B cell (primary cell): Measurements from ENCODE around the gene ZBTB43. TPM values are rescaled to one million over a fixed set of nuclear protein-coding genes. Genes with fewer than 3 reads are reported as not detected.

Experiments
- ATAC-seq: fragments of 200-7000 bp; cut with Tn5 transposase; one replicate; pipeline ENCODE4 v1.10.0; 2021; ENCODE audit warnings: low read depth, mild to moderate bottlenecking, moderate number of reproducible peaks, moderate library complexity
- CTCF ChIA-PET: fragments of 350-600 bp; sonication (Branson Sonifier 250); formaldehyde crosslinking; loops from one replicate; lab custom pipeline; 2021; ENCODE audit warnings: antibody characterized with exemption, inconsistent platforms; lab: Charles Lee
- POLR2A ChIA-PET: fragments of 350-600 bp; sonication (Branson Sonifier 250); formaldehyde crosslinking; loops from one replicate; lab custom pipeline; 2021; ENCODE audit warnings: antibody characterized with exemption; lab: Charles Lee
- DNase-seq: peaks from one replicate; pipeline ENCODE4 v3.0.0; 2013
- H2AFZ ChIP-seq: 2 replicates; pipeline ENCODE4 v1.6.1; 2012; ENCODE audit warnings: mild to moderate bottlenecking, low read depth, low read length; ENCODE audit not compliant: insufficient read depth, poor library complexity, severe bottlenecking
- H3K27ac ChIP-seq, 2 donors: 1 replicate in 1 of 2; 2 replicates in 1 of 2; pipeline ENCODE4 v1.5.1; 2012 to 2013; ENCODE audit warnings: low read length in 2 of 2, mild to moderate bottlenecking in 2 of 2, moderate library complexity in 1 of 2
- H3K27me3 ChIP-seq, 4 experiments: fragments of 200-600 bp in 1 of 4; sonication (generic) in 1 of 4; replicated peaks in 1 of 4; 1 replicate in 2 of 4; 2 replicates in 2 of 4; pipeline versions ENCODE4 v1.6.1 to v1.7.0; 2013 to 2016; ENCODE audit warnings: low read length in 3 of 4, mild to moderate bottlenecking in 2 of 4, mixed read lengths in 1 of 4, moderate library complexity in 1 of 4; ENCODE audit not compliant: insufficient read depth in 4 of 4, control insufficient read depth in 3 of 4; ENCODE audit errors: control extremely low read depth in 1 of 4
- H3K36me3 ChIP-seq, 2 experiments: replicated peaks in 1 of 2; 1 replicate in 1 of 2; 2 replicates in 1 of 2; pipeline versions ENCODE4 v1.6.1 to v1.7.1; 2013; ENCODE audit warnings: low read length in 1 of 2; ENCODE audit not compliant: insufficient read depth in 2 of 2, control insufficient read depth in 1 of 2; ENCODE audit errors: control extremely low read depth in 1 of 2, extremely low read depth in 1 of 2
- H3K4me1 ChIP-seq, 2 donors: fragments of 200-600 bp in 1 of 2; sonication (generic) in 1 of 2; 1 replicate in 1 of 2; 2 replicates in 1 of 2; pipeline versions ENCODE4 v1.5.1 to v1.6.1; 2013 to 2017; ENCODE audit warnings: low read length in 2 of 2; ENCODE audit not compliant: control insufficient read depth in 2 of 2, insufficient read depth in 2 of 2
- H3K4me2 ChIP-seq: replicated peaks from 2 replicates; pipeline ENCODE3; 2012; ENCODE audit warnings: mild to moderate bottlenecking, low read depth, low read length; ENCODE audit not compliant: poor library complexity, severe bottlenecking
- H3K4me3 ChIP-seq, 5 experiments: fragments of 200-600 bp in 1 of 5; sonication (generic) in 1 of 5; 1 replicate in 3 of 5; 2 replicates in 2 of 5; pipeline versions ENCODE4 v1.5.1 to v1.7.0; 2011 to 2016; ENCODE audit warnings: low read length in 4 of 5, mild to moderate bottlenecking in 4 of 5, low read depth in 2 of 5, control low read depth in 1 of 5, moderate library complexity in 1 of 5; ENCODE audit not compliant: insufficient read depth in 1 of 5; ENCODE audit errors: control extremely low read depth in 1 of 5, extremely low read depth in 1 of 5
- H3K79me2 ChIP-seq: fragments of 200-600 bp; sonication (generic); one replicate; pipeline ENCODE4 v1.6.0; 2016; ENCODE audit warnings: low read length; ENCODE audit not compliant: control insufficient read depth, insufficient read depth
- H3K9ac ChIP-seq: fragments of 200-600 bp; sonication (generic); 2 replicates; pipeline ENCODE4 v1.6.1; 2017; ENCODE audit warnings: mild to moderate bottlenecking, low read length, moderate library complexity
- H3K9me3 ChIP-seq, 3 donors: one replicate each; pipeline versions ENCODE4 v1.6.1 to v1.7.1; 2013; ENCODE audit warnings: low read length in 2 of 3; ENCODE audit not compliant: control insufficient read depth in 2 of 3, insufficient read depth in 1 of 3; ENCODE audit errors: control extremely low read depth in 1 of 3
- H4K20me1 ChIP-seq: 2 replicates; pipeline ENCODE4 v1.6.0; 2012; ENCODE audit warnings: mild to moderate bottlenecking, low read length; ENCODE audit not compliant: insufficient read depth, control insufficient read depth, poor library complexity, severe bottlenecking
- H3K27ac Mint-ChIP-seq: one replicate; pipeline ENCODE4 v1.8.0; 2021; ENCODE audit warnings: mixed read lengths
- H3K27me3 Mint-ChIP-seq: one replicate; pipeline ENCODE4 v1.8.0; 2021; ENCODE audit warnings: mixed read lengths
- H3K4me1 Mint-ChIP-seq: one replicate; pipeline ENCODE4 v1.8.0; 2021; ENCODE audit warnings: mixed read lengths
- H3K4me3 Mint-ChIP-seq: one replicate; pipeline ENCODE4 v1.8.0; 2021; ENCODE audit warnings: mixed read lengths
- H3K9me3 Mint-ChIP-seq: one replicate; pipeline ENCODE4 v1.8.0; 2022; ENCODE audit warnings: mixed read lengths; ENCODE audit not compliant: insufficient read depth
- CTCF ChIP-seq: fragments of 200-600 bp; IDR thresholded peaks from one replicate; pipeline ENCODE4 v1.8.0; 2022; ENCODE audit warnings: antibody characterized with exemption, mild to moderate bottlenecking
- EZH2 ChIP-seq: IDR thresholded peaks from 2 replicates; pipeline ENCODE4 v1.6.1; 2012; ENCODE audit warnings: borderline replicate concordance, low read depth, mild to moderate bottlenecking, moderate library complexity, low read length; ENCODE audit not compliant: insufficient read depth, poor library complexity, severe bottlenecking
- WGBS: methylation state at CpG from one replicate; pipeline ENCODE4 v1.1.5; 2013; ENCODE audit warnings: missing lambda C conversion rate; ENCODE audit not compliant: insufficient coverage; 5-methylcytosine and 5-hydroxymethylcytosine counted together
- intact Hi-C: fragments of 100-400 bp; cut with micrococcal nuclease; formaldehyde crosslinking; loops from one replicate; pipeline ENCODE4 v1.10.0; 2022
- polyA plus RNA-seq: library from polyadenylated mRNA; depleted of rRNA; stranded (reverse); fragments of >200 nt; gene quantifications from 2 replicates; pipeline ENCODE4 v1.2.3, GENCODE V29; 2012
- total RNA-seq, 2 donors: library from RNA; stranded (reverse); fragments of 120-200 nt in 1 of 2; gene quantifications; 1 replicate in 1 of 2; 2 replicates in 1 of 2; pipeline versions ENCODE4 v1.2.3 to v1.2.4, GENCODE V29; 2013 to 2022

Gene ZBTB43
- total and polyA plus RNA-seq, 2 donors (not counting 1 experiment from before 2014, with no cell fraction given) = 7.0 to 20.2 TPM

- Mint-ChIP-seq H3K4me1 (no peaks in the 10 kb centered on the region), H3K9me3 (no peaks in the 10 kb centered on the region), H3K4me3 (no peak overlapping the region), H3K27me3 (peaks cover 6% of the 10 kb centered on the region), H3K27ac (no peak overlapping the region)
- no peaks in the 10 kb centered on the region for H3K4me1 ChIP-seq
- WGBS = 84% methylated on average over 5 of the region's 8 CpGs
- CTCF ChIA-PET = no interaction called here
- intact Hi-C loops = no loop called here
- no peak overlapping the region for H3K4me3 ChIP-seq
- no peak overlapping the region for H3K4me2 ChIP-seq
- no peaks in the 10 kb centered on the region for H3K36me3 ChIP-seq
- no peak overlapping the region for H2AFZ ChIP-seq
- H3K27me3 ChIP-seq = no peaks in the 10 kb centered on the region
- no peaks in the 10 kb centered on the region for H4K20me1 ChIP-seq
- DNase-seq = no peak
- POLR2A ChIA-PET = no interaction called here
- no peak overlapping the region for H3K9ac ChIP-seq
- no peak overlapping the region for H3K27ac ChIP-seq
- ATAC-seq = no peak
- H3K79me2 ChIP-seq = no peaks in the 10 kb centered on the region
- no peaks in the 10 kb centered on the region for H3K9me3 ChIP-seq
- TF ChIP-seq EZH2 (no peak), CTCF (no peak)
Measured at GRCh38 chr9:126761274-126761673, 43.6 kb upstream of the ZBTB43 start.

- intact Hi-C loops = no loop called here
- no peak overlapping the region for H3K4me3 ChIP-seq
- WGBS = 94% methylated on average over 5 of the region's 7 CpGs
- H3K27me3 Mint-ChIP-seq = peaks cover 6% of the 10 kb centered on the region
- H3K4me1 ChIP-seq = no peaks in the 10 kb centered on the region
- no peaks in the 10 kb centered on the region for H3K27me3 ChIP-seq
- ChIA-PET CTCF (interaction anchor here (1.5 kb wide), 1 partner anchor 57 kb away, joined by 8 read pairs; no protein-coding TSS in a partner anchor), POLR2A (no interaction called here)
- DNase-seq (no peak), ATAC-seq (no peak)
- no peak overlapping the region for H3K9ac ChIP-seq
- H3K27ac Mint-ChIP-seq = no peak overlapping the region
- no peaks in the 10 kb centered on the region for H3K79me2 ChIP-seq
- H3K4me1 Mint-ChIP-seq = no peaks in the 10 kb centered on the region
- no peak overlapping the region for H3K4me2 ChIP-seq
- no peaks in the 10 kb centered on the region for H3K36me3 ChIP-seq
- H3K9me3 Mint-ChIP-seq = no peaks in the 10 kb centered on the region
- H3K27ac ChIP-seq = no peak overlapping the region
- H2AFZ ChIP-seq = no peak overlapping the region
- H4K20me1 ChIP-seq = no peaks in the 10 kb centered on the region
- no peaks in the 10 kb centered on the region for H3K9me3 ChIP-seq
- TF ChIP-seq EZH2 = no peak
- no peak for TF ChIP-seq CTCF
- H3K4me3 Mint-ChIP-seq = no peak overlapping the region
Measured at GRCh38 chr9:126763130-126763764, 41.6 kb upstream of the ZBTB43 start.
